AG09309 (cell line): Measurements from ENCODE around the gene WDFY3.

Source experiments
- DNase-seq: peaks from one replicate; pipeline ENCODE4 v3.0.0-alpha.2; 2010; ENCODE audit warnings: low read depth
- H3K4me3 ChIP-seq: 2 replicates; pipeline ENCODE4 v1.5.1; 2011; ENCODE audit warnings: mild to moderate bottlenecking, low read depth, low read length, moderate library complexity; ENCODE audit not compliant: control insufficient read depth
- TF ChIP-seq, protein P1 (sequence below): IDR thresholded peaks from 2 replicates; pipeline ENCODE4 v1.5.1; 2011; ENCODE audit warnings: mild to moderate bottlenecking, low read depth, low read length, inconsistent platforms; ENCODE audit not compliant: insufficient read depth, control insufficient read depth; ENCODE audit errors: missing control alignments

WDFY3 gene

DNA sequence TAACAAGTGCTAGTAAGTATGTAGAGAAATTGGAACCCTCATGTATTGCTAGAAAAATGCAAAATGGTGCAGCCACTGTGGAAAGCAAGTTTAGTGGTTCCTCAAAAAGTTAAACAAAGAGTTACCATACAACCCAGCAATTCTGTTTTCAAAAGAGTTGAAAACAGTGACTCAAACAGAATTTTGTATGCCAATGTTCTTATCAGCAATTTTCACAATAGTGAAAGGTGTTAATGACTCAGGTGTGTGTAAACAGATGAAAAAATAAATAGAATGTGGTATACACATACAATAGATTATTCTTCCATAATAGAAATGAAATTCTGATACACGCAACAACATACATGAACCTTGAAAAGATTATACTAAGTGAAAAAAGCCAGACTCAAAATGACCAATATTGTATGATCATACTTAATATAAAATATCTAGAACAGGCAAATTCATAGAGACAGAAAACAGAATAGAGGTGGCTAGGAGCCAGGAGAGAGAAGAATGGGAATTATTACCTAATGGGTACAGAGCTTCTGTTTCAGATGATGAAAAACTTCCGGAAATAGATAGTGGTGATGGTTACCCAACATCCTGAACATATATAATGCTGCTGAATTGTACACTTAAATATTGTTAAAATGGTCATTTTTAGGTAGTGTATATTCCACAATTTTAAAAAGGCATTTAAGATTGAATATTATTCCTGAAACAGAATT is 51.6 kb downstream of the WDFY3 start:
- no peak for DNase-seq
- no peak overlapping the region for H3K4me3 ChIP-seq
- TF ChIP-seq, protein P1, sequence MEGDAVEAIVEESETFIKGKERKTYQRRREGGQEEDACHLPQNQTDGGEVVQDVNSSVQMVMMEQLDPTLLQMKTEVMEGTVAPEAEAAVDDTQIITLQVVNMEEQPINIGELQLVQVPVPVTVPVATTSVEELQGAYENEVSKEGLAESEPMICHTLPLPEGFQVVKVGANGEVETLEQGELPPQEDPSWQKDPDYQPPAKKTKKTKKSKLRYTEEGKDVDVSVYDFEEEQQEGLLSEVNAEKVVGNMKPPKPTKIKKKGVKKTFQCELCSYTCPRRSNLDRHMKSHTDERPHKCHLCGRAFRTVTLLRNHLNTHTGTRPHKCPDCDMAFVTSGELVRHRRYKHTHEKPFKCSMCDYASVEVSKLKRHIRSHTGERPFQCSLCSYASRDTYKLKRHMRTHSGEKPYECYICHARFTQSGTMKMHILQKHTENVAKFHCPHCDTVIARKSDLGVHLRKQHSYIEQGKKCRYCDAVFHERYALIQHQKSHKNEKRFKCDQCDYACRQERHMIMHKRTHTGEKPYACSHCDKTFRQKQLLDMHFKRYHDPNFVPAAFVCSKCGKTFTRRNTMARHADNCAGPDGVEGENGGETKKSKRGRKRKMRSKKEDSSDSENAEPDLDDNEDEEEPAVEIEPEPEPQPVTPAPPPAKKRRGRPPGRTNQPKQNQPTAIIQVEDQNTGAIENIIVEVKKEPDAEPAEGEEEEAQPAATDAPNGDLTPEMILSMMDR, result no peak

- H3K4me3 ChIP-seq, result no peak overlapping the region
- TF ChIP-seq, protein P1, result no peak
- no peak for DNase-seq
These were observed 53.3 kb downstream of the WDFY3 start for GRCh38 chr4:84913176-84913575.

DNA sequence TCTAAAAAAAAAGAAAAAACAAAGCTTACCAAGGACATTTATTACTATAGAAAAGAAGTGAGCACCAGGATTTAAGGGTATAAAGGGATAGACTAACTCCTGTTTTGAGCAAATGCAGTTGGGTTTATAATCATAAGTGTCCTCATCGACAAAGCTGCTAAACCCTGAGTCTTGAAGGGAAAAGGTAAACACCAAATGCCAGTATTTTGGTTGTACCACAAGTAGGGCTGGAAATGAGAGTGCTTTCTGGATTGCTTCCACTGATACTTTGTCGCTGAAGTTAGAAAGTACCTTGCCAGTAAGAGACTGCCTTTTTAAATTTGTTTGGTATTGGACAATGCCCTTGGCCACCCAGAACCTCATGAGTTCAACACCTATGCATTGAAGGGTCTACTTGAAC is 53.7 kb downstream of the WDFY3 start:
- H3K4me3 ChIP-seq, result no peak overlapping the region
- TF ChIP-seq, protein P1, result no peak
- DNase-seq, result no peak

GRCh38 chr4:84908876-84909275 is 57.6 kb downstream of the WDFY3 start:
- no peak for DNase-seq
- TF ChIP-seq, protein P1, result no peak
- H3K4me3 ChIP-seq, result no peak overlapping the region

DNA sequence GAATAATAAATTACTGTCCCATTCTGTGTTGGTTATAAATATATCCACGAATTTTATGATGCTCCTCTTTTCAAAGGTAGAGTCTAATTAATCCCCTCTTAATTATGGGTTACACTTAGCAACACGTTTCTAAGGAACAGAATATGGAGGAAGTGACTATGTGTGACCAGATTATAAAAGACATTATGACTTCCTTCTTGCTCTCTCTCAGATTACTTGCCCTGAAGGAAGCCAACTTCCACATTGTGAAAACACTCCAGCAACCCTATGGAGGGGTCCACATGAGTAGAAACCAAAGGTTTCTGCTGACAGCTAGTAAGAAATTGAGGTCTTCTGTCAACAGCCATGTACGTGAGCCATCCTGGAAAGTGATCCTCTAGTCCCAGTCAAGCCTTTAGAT is 59.3 kb downstream of the WDFY3 start:
- H3K4me3 ChIP-seq, result no peak overlapping the region
- TF ChIP-seq, protein P1, result no peak
- DNase-seq, result no peak

GRCh38 chr4:84905646-84906045 is 60.8 kb downstream of the WDFY3 start:
- TF ChIP-seq, protein P1, result no peak

More at GRCh38 chr4:84905646-84906045, 60.8 kb downstream of the WDFY3 start:
- no peak overlapping the region for H3K4me3 ChIP-seq
- no peak for DNase-seq
